Tibial nerve (tissue), 4 donors: Measurements from ENCODE around the gene MEN1.

Experiments used
- EP300 ChIP-seq, 2 donors: sonication (generic); formaldehyde crosslinking; IDR thresholded peaks; one replicate each; pipeline ENCODE4 v1.6.1; 2017; ENCODE audit warnings: antibody characterized with exemption in 2 of 2, mild to moderate bottlenecking in 1 of 2
- POLR2A ChIP-seq, 2 donors: fragments of 450-650 bp; IDR thresholded peaks; one replicate each; pipeline ENCODE4 v1.6.1; 2017; ENCODE audit warnings: antibody characterized with exemption in 2 of 2, mild to moderate bottlenecking in 2 of 2, moderate library complexity in 2 of 2
- TF ChIP-seq, protein P1 (sequence below), 5 experiments: fragments of 200-600 bp in 3 of 5; fragments of 450-650 bp in 2 of 5; sonication (generic) in 3 of 5; IDR thresholded peaks; one replicate each; pipeline ENCODE4 v1.5.1; 2016 to 2019; ENCODE audit warnings: antibody characterized with exemption in 5 of 5, mild to moderate bottlenecking in 3 of 5, moderate library complexity in 2 of 5

- TF ChIP-seq POLR2A (IDR thresholded peaks at IDR 0.05) (no peak), EP300 (IDR thresholded peaks at IDR 0.05) (no peak)
- TF ChIP-seq, protein P1, sequence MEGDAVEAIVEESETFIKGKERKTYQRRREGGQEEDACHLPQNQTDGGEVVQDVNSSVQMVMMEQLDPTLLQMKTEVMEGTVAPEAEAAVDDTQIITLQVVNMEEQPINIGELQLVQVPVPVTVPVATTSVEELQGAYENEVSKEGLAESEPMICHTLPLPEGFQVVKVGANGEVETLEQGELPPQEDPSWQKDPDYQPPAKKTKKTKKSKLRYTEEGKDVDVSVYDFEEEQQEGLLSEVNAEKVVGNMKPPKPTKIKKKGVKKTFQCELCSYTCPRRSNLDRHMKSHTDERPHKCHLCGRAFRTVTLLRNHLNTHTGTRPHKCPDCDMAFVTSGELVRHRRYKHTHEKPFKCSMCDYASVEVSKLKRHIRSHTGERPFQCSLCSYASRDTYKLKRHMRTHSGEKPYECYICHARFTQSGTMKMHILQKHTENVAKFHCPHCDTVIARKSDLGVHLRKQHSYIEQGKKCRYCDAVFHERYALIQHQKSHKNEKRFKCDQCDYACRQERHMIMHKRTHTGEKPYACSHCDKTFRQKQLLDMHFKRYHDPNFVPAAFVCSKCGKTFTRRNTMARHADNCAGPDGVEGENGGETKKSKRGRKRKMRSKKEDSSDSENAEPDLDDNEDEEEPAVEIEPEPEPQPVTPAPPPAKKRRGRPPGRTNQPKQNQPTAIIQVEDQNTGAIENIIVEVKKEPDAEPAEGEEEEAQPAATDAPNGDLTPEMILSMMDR (IDR thresholded peaks at IDR 0.05): no peak
Measured at GRCh38 chr11:64799256-64799622, 11.1 kb downstream of the MEN1 start.
